Activated CD4-positive, CD25-positive, alpha-beta regulatory T cell treated with anti-CD3 and anti-CD28 coated beads, Interleukin-2, amount 50 U/mL, for 24 hours (primary cell): ENCODE data around the gene FMN1.

Source experiments
- ATAC-seq, 2 donors: fragments of 150-1000 bp; cut with Tn5 transposase; one replicate each; pipeline ENCODE4 v1.10.0; 2021; ENCODE audit warnings: mild to moderate bottlenecking in 1 of 2, moderate library complexity in 1 of 2

Gene FMN1

GRCh38 chr15:32716915-32717425, 477.5 kb downstream of the FMN1 start:
- no peak for ATAC-seq

- no peak for ATAC-seq
These were observed 478.1 kb downstream of the FMN1 start for GRCh38 chr15:32716216-32716914.
